Stimulated activated naive CD8-positive, alpha-beta T cell treated with anti-CD3 and anti-CD28 coated beads, Interleukin-15, Interleukin-2, amounts not matched to agents 100 ng/mL and 50 ng/mL, for 24 hours (primary cell): ENCODE data around the gene DAPK1.

Source experiments
- H3K27ac Mint-ChIP-seq: one replicate; pipeline ENCODE4 v1.8.0; 2021; ENCODE audit warnings: mild to moderate bottlenecking, mixed read lengths
- H3K27me3 Mint-ChIP-seq: one replicate; pipeline ENCODE4 v1.8.0; 2021; ENCODE audit warnings: mixed read lengths
- H3K36me3 Mint-ChIP-seq: one replicate; pipeline ENCODE4 v1.8.0; 2021; ENCODE audit warnings: low read depth, mixed read lengths
- H3K4me1 Mint-ChIP-seq: one replicate; pipeline ENCODE4 v1.8.0; 2021; ENCODE audit warnings: low read depth, mixed read lengths
- H3K4me3 Mint-ChIP-seq: one replicate; pipeline ENCODE4 v1.8.0; 2021; ENCODE audit warnings: mild to moderate bottlenecking, mixed read lengths
- H3K9me3 Mint-ChIP-seq: one replicate; pipeline ENCODE4 v1.8.0; 2021; ENCODE audit warnings: mixed read lengths

DAPK1 gene

DNA sequence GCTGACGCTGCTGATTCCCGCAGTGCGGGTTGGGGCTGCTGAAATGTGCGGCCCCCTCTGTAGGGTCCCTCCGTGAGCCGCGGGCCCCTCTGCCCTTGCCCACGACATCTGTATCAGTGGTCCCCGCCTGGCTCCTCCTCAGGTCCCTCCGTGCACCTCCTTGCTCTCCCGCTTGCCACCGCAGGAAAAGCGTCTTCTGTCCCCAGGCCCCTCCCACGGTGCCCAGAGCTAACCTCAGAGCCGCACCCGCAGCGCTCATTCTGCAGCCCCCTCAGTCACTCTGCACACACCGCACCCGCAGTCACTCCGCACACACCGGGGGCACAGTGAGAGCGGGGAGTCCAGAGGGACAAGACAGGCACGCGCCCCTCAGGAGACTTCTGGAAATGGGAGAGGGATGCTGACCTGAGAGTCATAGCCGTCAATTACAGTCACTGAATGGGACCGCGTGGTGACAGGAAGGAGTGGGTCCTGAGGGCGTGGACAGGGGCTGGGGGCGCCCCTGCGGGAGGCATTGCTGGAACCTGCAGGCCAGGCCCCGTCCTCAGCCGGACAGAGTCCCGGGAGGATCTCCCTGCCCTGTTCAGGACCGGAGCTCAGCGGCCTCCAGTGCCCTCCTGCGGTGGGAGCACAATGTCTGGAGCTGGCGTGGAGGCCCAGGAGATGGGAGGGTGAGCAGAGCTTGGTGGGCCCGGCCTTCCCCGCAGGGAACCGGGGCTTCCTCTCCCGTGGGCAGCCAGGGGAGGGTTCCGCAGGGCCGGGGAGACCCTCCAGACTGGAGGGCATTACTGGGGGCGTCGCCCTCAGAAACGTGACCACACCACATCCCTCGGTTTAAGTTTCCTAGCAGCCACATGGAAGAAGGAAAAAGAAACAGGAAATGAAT lies 162.1 kb downstream of the DAPK1 start:
- no peak overlapping the region for H3K27ac Mint-ChIP-seq

DNA sequence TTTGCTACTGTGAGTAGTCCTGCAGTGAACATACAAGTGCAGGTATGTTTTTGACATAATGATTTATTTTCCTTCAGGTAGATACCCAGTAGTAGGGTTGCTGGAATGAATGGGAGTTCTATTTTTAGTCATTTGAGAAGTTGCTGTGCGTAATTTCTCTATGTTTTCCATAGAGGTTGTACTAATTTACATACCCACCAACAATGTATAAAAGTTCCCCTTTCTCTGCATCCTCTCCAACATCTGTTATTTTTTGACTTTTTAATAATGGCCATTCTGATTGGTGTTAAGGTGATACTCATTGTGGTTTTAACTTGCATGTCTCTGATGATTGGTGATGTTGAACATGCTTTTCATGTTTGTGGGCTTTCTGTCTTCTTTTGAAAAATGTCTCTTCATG lies 163.6 kb downstream of the DAPK1 start:
- Mint-ChIP-seq H3K36me3 (no peaks in the 10 kb centered on the region), H3K27ac (no peak overlapping the region), H3K27me3 (no peaks in the 10 kb centered on the region), H3K4me3 (no peak overlapping the region), H3K4me1 (no peaks in the 10 kb centered on the region), H3K9me3 (no peaks in the 10 kb centered on the region)

More for the DNA sequence above, 162.1 kb downstream of the DAPK1 start:
- Mint-ChIP-seq H3K9me3 (no peaks in the 10 kb centered on the region), H3K4me1 (no peaks in the 10 kb centered on the region), H3K27me3 (no peaks in the 10 kb centered on the region), H3K4me3 (no peak overlapping the region), H3K36me3 (no peaks in the 10 kb centered on the region)

DNA sequence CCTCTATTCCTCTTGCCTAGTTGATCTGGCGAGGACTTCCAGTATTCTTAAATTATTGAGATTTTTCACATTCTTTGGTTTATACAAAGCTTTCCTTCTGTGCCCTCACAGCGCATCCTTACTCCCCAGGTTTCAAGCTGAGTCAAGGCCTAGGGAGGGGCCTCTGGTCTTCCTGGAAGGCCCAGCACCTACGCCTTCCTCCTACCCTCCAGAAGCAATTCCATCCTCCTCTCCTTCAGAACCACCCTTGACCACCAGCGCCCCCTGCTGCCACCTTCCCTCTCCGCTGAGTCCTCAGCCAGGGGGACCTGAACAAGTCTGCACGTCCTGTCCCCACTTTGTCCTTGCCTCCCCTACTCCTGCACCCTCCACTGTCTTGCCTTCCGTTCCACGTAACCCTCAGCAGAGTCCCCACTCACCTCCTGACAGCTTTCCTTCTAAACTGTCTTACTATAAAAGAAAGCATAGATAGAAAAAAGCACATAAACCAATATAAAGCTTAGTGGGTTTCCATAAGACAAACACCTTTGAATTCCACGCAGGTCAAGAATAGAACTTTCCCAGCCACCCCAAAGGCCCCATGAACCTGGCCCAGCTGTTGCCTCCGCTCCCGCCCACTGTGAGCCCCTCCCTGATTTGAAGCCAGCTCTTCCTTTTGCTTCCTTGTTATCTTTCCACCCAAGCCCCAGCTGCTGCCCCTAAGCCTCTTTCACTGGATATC lies 165.3 kb downstream of the DAPK1 start:
- no peak overlapping the region for H3K4me3 Mint-ChIP-seq
- no peaks in the 10 kb centered on the region for H3K4me1 Mint-ChIP-seq
- H3K36me3 Mint-ChIP-seq, result no peaks in the 10 kb centered on the region
- H3K27ac Mint-ChIP-seq, result no peak overlapping the region
- H3K27me3 Mint-ChIP-seq, result no peaks in the 10 kb centered on the region
- H3K9me3 Mint-ChIP-seq, result no peaks in the 10 kb centered on the region

DNA sequence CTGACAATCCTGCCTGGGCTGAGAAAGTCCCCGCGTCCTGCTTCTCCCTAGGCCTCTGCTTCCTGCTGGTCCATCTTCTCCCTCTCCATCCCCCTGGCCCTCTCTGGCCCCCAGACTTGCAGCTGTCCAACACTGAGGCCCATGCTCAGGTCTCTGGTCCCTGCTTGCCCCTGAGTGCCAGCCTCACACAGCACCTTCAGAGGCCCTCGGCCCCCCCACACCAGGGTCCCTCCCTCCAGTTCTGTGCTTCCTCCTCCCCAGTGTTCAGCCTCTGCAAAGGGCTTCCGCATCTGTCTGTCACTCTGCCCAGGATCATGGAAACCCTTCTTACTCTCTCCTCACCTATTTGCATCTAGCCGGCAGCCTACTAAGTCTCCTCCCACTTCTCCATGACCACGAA lies 165.9 kb downstream of the DAPK1 start:
- no peak overlapping the region for H3K27ac Mint-ChIP-seq
- H3K9me3 Mint-ChIP-seq, result no peaks in the 10 kb centered on the region
- H3K4me1 Mint-ChIP-seq, result no peaks in the 10 kb centered on the region
- no peaks in the 10 kb centered on the region for H3K36me3 Mint-ChIP-seq
- H3K4me3 Mint-ChIP-seq, result no peak overlapping the region
- no peaks in the 10 kb centered on the region for H3K27me3 Mint-ChIP-seq

DNA sequence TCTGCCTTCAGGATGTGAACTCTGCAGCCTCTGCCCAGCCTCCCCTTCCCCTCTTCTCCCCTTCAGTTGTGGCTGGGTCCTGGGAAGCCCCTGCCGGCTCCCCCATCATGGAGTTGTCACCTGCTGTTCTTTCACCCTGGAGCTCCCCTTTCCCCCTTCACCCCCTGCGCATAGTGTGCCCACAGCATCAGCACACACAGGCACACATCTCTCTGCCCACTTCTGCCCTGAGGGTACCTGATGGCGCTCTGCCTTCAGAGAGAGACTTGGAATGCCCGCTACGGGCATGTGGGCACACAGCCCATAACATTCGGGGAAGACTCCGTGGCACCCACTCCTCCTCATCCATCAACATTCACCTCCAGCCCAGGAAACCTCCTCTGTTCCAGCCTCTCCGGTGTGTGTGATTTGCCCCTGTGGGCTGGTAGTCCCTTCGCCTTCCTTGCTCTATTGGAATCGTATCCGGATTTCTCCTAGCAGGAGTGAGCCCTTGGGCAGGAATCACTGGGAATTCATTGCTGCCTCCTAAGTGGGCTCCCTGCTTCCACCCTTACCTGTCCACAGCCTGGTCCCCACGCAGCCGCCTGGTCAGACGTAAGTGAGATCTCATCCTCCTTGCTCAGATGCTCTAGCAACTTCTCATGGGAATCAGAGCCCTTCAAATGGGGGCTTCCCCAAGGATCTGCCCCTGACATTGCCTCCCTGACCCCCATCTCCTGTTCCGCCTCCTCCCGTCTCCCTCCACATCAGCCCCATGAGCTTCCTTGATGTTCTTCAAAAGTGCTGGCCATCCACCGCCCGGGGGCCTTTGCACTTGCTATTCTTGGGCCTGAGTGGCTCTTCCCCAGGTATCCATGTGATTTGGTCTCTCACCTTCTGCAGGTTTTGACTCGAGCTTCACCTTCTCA lies 166.7 kb downstream of the DAPK1 start:
- no peaks in the 10 kb centered on the region for H3K36me3 Mint-ChIP-seq
- no peak overlapping the region for H3K4me3 Mint-ChIP-seq
- no peaks in the 10 kb centered on the region for H3K4me1 Mint-ChIP-seq
- H3K27ac Mint-ChIP-seq, result no peak overlapping the region
- H3K9me3 Mint-ChIP-seq, result no peaks in the 10 kb centered on the region
- no peaks in the 10 kb centered on the region for H3K27me3 Mint-ChIP-seq

DNA sequence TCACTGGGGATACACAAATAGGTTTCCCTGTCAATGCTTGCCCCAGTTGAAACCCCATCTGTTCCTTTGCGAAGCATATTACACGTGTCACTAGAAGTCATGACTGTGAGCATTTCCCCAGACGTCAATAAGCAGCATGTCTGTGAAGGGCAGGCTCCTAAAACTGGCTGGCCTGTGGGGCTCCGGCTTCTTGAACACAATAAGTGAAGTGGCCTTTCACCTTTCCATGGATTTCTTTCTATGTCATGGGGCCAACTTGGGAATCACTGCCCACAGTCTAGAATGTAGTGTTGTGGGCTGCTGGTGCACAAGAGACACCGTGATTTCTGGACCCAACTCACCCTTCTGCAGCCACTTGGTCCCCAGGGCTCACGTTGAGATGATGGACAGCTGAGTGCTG lies 167.8 kb downstream of the DAPK1 start:
- H3K27me3 Mint-ChIP-seq, result no peaks in the 10 kb centered on the region
- no peaks in the 10 kb centered on the region for H3K36me3 Mint-ChIP-seq
- no peak overlapping the region for H3K4me3 Mint-ChIP-seq
- H3K4me1 Mint-ChIP-seq, result no peaks in the 10 kb centered on the region
- no peaks in the 10 kb centered on the region for H3K9me3 Mint-ChIP-seq
- no peak overlapping the region for H3K27ac Mint-ChIP-seq

DNA sequence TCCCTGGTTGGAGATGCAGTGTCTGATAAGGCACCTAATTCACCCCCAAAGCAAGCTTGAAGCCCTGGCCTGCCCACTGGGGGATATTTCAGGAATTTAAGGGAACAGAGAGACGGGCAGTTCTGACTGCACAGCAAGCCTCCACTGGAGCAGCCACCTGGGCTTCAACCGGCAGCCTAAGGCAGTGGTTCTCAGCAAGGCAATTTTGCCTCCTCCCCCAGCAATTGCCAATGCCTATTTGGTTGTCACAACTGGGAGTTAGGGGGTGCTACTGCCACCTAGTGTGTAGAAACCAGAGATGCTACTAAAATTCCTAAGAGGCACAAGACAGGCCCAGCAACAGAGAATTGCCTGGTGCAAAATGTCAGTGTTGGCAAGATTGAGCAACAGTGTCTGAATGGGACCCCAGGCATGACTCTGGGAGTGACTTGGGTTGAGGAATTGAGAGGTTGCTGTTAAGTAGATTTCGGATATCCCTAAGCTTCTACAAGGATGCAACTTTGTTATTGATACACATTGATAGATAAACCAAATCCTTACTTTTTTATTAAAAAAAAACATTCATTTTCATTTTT lies 169.6 kb downstream of the DAPK1 start:
- no peaks in the 10 kb centered on the region for H3K36me3 Mint-ChIP-seq
- H3K4me1 Mint-ChIP-seq, result no peaks in the 10 kb centered on the region
- H3K27me3 Mint-ChIP-seq, result peaks cover 4% of the 10 kb centered on the region
- H3K4me3 Mint-ChIP-seq, result no peak overlapping the region
- no peaks in the 10 kb centered on the region for H3K9me3 Mint-ChIP-seq
- no peak overlapping the region for H3K27ac Mint-ChIP-seq

DNA sequence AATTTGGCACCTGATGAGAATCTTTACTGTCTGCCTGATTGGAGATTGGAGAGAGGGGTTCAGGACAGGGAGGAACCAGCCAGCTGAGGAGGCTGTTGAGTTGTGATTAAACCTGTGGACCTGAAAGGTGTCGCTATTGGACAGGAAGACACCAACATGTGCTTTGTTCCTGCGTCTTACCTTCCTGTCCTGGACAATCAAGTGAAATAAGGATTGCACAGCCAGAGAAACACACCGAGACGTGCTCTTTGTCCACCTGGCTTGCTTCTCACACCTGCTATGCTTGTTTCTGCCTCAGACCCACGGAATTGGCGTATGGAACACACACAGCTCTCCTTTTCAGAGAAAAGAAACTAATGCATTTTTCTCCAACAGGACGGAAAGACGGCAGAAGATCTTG lies 170.6 kb downstream of the DAPK1 start:
- peaks cover 4% of the 10 kb centered on the region for H3K27me3 Mint-ChIP-seq
- H3K4me1 Mint-ChIP-seq, result no peaks in the 10 kb centered on the region
- no peaks in the 10 kb centered on the region for H3K9me3 Mint-ChIP-seq
- no peak overlapping the region for H3K27ac Mint-ChIP-seq
- no peak overlapping the region for H3K4me3 Mint-ChIP-seq
- no peaks in the 10 kb centered on the region for H3K36me3 Mint-ChIP-seq

DNA sequence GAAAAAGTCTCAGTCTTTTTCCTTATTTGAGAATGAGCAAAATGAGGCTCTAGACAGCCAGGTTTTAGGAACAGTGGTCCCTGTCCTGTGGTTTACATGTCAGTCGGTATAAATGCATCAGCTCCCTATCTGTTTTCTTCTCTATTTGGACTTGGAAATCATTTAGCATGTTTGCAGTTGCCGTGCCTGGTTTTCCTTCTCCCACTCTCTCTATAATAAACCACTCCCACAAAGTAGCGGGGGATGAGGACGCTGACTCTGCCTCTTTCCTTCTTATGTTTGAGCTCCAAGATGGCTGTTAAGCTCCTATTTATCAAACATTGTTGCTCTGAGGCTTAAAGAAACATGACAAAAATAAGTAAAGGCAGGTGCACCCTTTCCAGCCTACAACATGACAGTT lies 171.1 kb downstream of the DAPK1 start:
- Mint-ChIP-seq H3K9me3 (no peaks in the 10 kb centered on the region), H3K36me3 (no peaks in the 10 kb centered on the region), H3K4me1 (no peaks in the 10 kb centered on the region), H3K27ac (no peak overlapping the region), H3K4me3 (no peak overlapping the region), H3K27me3 (peaks cover 4% of the 10 kb centered on the region)

DNA sequence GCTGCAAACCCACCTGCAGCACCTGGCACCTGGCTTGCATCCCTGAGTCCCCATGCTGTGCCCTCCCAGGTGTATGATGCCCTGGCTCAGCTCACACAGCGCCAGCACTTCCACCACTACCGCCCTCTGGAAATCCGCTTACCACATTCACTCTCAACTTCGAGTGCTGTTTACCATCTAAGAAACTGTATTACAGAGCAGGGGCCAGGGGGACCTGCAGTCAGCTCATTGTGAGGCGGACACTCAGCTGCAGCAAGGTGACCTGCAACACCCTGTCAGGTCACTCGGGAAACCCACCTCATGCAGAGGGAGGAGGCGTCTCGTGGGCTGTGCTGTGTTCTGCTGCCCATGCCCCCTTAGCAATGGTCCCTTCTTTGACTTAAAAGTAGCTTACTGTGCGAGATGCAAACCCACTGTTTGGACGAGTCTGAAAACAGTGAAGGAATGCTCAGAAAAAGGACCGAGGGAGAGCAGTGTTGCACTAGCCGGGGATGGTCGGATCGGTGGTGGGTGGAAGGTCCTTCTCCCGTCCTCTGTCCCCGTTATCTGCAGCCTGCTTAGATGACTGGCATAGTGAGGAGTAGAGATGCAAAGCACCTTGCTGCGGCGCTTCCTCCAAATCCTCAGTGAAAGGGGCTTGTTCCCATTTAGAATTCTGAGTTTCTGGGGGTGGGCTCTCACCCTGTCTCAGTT lies 173.1 kb downstream of the DAPK1 start:
- Mint-ChIP-seq H3K4me1 (no peaks in the 10 kb centered on the region), H3K36me3 (no peaks in the 10 kb centered on the region), H3K4me3 (no peak overlapping the region), H3K27me3 (peaks cover 4% of the 10 kb centered on the region), H3K27ac (no peak overlapping the region), H3K9me3 (no peaks in the 10 kb centered on the region)

DNA sequence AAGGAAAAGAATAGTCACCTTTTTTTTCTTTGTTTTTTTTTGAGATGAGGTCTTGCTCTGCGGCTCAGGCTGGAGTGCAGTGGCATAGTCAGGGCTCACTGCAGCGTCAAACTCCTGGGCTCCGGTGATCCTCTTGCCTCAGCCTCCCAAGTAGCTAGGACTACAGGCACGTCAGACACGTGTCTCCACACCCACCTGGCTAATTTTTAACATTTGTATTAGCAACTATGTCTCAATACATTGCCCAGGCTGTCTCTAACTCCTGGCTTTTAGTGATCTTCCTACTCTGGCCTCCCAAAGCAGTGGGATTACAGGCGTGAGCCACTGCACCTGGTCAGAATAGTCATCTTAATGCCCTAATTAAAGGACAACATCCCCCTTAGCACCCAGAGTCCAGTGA lies 173.8 kb downstream of the DAPK1 start:
- no peak overlapping the region for H3K4me3 Mint-ChIP-seq
- no peaks in the 10 kb centered on the region for H3K9me3 Mint-ChIP-seq
- no peaks in the 10 kb centered on the region for H3K36me3 Mint-ChIP-seq
- H3K27me3 Mint-ChIP-seq, result peaks cover 4% of the 10 kb centered on the region
- H3K27ac Mint-ChIP-seq, result no peak overlapping the region
- no peaks in the 10 kb centered on the region for H3K4me1 Mint-ChIP-seq

DNA sequence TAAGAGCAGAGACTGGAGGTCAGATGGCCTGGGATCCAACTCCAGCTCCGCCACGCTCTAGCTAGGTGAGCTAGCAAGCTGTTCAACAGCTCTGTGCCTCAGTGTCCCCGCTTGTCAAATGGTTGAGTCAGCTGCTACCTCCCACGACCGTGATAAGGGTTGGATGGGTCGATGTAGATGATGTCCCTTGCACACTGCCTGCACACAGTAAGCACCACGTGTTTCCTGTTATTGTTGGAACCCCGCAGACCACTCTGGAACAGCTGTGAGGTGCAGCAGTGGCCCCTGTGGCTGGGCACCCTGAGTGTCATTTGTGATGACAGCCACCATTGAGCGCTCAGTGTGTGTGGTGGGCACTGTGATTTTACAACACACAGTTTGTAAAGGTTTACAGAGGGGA lies 174.3 kb downstream of the DAPK1 start:
- no peaks in the 10 kb centered on the region for H3K36me3 Mint-ChIP-seq
- H3K4me3 Mint-ChIP-seq, result no peak overlapping the region
- H3K4me1 Mint-ChIP-seq, result no peaks in the 10 kb centered on the region

DNA sequence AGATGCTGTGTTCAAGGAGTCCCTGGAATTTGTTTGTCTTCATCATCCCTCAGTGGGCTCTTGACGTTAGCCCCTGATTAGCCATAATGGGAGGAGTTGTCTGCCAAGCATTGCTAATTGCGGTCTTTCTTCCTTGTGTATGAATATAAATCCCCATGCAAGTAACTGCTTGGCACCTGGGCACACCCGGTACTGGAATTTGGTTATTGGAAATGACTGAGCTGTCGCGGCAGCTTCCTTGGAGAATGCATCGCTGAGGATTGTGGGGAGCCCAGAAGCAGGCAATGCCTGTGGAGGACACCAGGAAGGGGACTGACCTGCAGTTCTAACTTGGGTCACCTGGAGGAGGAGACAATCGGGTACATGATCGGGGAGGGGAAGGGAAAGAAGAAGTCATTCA lies 174.9 kb downstream of the DAPK1 start:
- Mint-ChIP-seq H3K27ac (no peak overlapping the region), H3K9me3 (no peaks in the 10 kb centered on the region), H3K4me3 (no peak overlapping the region), H3K36me3 (no peaks in the 10 kb centered on the region), H3K4me1 (no peaks in the 10 kb centered on the region), H3K27me3 (peaks cover 4% of the 10 kb centered on the region)

More for the DNA sequence above, 174.3 kb downstream of the DAPK1 start:
- no peak overlapping the region for H3K27ac Mint-ChIP-seq
- H3K9me3 Mint-ChIP-seq, result no peaks in the 10 kb centered on the region
- peaks cover 4% of the 10 kb centered on the region for H3K27me3 Mint-ChIP-seq

DNA sequence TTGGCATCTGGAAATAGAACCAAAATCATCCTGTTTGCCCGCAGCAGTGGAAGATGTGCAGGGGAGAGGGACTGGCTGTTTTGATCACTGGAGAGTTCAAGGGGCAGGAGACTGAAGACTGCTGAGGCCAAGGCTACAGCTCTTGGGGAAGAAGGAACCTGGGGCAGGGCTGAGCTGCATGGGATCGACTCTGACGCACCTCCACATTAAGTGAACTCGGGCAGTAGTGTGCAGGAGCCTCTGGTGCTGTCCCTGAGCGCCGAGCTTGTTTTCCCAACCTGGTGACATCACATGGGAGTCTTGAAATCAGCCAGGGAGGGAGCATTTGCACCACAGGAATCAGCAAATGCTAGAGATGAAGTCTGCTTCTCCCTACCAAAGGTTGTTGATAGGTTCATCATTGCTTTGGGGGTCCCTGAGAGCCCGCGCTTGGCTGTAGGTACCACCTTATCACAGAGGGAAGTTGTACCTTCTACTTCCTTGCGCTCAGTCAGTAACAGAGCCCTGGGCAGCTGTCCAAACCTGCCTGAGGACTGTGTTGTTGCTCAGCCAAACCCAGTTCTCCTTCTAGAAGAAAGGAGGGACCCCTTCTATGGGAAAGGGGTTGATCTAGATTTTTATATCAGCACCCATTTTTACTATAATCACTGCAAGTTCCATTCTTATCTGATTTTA lies 175.9 kb downstream of the DAPK1 start:
- Mint-ChIP-seq H3K36me3 (no peaks in the 10 kb centered on the region), H3K27me3 (peaks cover 4% of the 10 kb centered on the region), H3K4me1 (no peaks in the 10 kb centered on the region), H3K27ac (no peak overlapping the region), H3K9me3 (no peaks in the 10 kb centered on the region), H3K4me3 (no peak overlapping the region)
